Right lobe of liver (tissue), 4 donors: ENCODE data around the gene OLFM2.

Source experiments
- CTCF ChIP-seq, 4 donors: fragments of 200-600 bp in 3 of 4; fragments of 450-650 bp in 1 of 4; IDR thresholded peaks; one replicate each; pipeline versions ENCODE4 v1.5.1 to v1.8.0; 2016 to 2022; ENCODE audit warnings: antibody characterized with exemption in 4 of 4, mild to moderate bottlenecking in 2 of 4
- POLR2A ChIP-seq: fragments of 450-650 bp; IDR thresholded peaks from one replicate; pipeline ENCODE4 v1.6.1; 2017; ENCODE audit warnings: antibody characterized with exemption, mild to moderate bottlenecking
- donor health status: DM: no; HTN: no; CAD: no.
- donor health status: DM: no; HTN: no; CAD: no.
- donor health status: DM: no; HTN: yes; CAD: no.

- TF ChIP-seq CTCF (IDR thresholded peaks at IDR 0.05) (no peak), POLR2A (no peak)
Observed at GRCh38 chr19:9861503-9861902, 74.8 kb downstream of the OLFM2 start.
